Activated CD4-positive, alpha-beta T cell treated with anti-CD3 and anti-CD28 coated beads, Interleukin-2, amount 10 ng/mL, durations not matched to agents 24 days and 14 days (primary cell): ENCODE results near the gene LPCAT3. TPM values are rescaled to one million over a fixed set of nuclear protein-coding genes. Genes with fewer than 3 reads are reported as not detected.
"Not testable (repeated sequence)": the region's sequence is repeated elsewhere in the genome, so short reads cannot be mapped to it uniquely, and the experiment has no call there.

Experiments
- DNase-seq: peaks from one replicate; pipeline ENCODE4 v3.0.0; 2022
- H3K27ac Mint-ChIP-seq: one replicate; pipeline ENCODE4 v1.8.0; 2022; ENCODE audit warnings: mild to moderate bottlenecking, mixed read lengths
- H3K27me3 Mint-ChIP-seq: one replicate; pipeline ENCODE4 v1.8.0; 2022; ENCODE audit warnings: mixed read lengths
- H3K36me3 Mint-ChIP-seq: one replicate; pipeline ENCODE4 v1.8.0; 2022; ENCODE audit warnings: low read depth, mild to moderate bottlenecking, mixed read lengths
- H3K4me1 Mint-ChIP-seq: one replicate; pipeline ENCODE4 v1.8.0; 2021; ENCODE audit warnings: mixed read lengths
- H3K4me3 Mint-ChIP-seq: one replicate; pipeline ENCODE4 v1.8.0; 2022; ENCODE audit warnings: mild to moderate bottlenecking, moderate library complexity, mixed read lengths
- H3K9me3 Mint-ChIP-seq: one replicate; pipeline ENCODE4 v1.8.0; 2021; ENCODE audit warnings: mixed read lengths
- intact Hi-C: fragments of 100-400 bp; cut with micrococcal nuclease; formaldehyde crosslinking; loops from one replicate; pipeline ENCODE4 v1.15.1; 2023
- total RNA-seq: library from RNA; stranded (reverse); gene quantifications from 2 replicates; pipeline ENCODE4 v1.2.3, GENCODE V29; 2022

Gene LPCAT3
- total RNA-seq, 1 donor from 2014 or later: 29.2 TPM

GRCh38 chr12:7023114-7023513, 4.8 kb upstream of the LPCAT3 start:
- Mint-ChIP-seq H3K9me3 (no peaks in the 10 kb centered on the region), H3K27me3 (no peaks in the 10 kb centered on the region), H3K4me3 (no peak overlapping the region), H3K4me1 (peaks cover 6% of the 10 kb centered on the region), H3K27ac (no peak overlapping the region), H3K36me3 (no peaks in the 10 kb centered on the region)
- no peak for DNase-seq
- intact Hi-C loops: no loop called here

DNA sequence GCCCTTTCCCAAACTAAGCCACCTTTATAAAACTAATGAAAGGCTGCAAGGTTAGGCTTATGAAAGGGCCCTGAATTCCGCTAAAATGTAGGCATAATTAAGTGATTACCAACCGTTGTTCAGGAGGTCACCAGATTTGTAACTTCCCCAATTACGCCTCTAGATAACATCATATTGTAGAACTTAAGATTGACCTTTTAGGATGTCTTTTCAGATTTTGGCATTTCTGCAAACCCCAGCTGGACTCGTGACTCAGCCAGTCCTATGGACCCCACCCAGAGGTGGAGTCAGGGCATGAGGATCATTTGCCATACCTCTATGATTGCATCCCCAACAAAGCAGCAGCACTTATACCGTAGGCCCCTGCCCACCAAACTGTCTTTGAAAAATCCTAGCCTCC, 3.7 kb upstream of the LPCAT3 start:
- H3K36me3 Mint-ChIP-seq: no peaks in the 10 kb centered on the region
- H3K4me1 Mint-ChIP-seq: peaks cover 13% of the 10 kb centered on the region
- DNase-seq: no peak
- H3K4me3 Mint-ChIP-seq: no peak overlapping the region
- no peaks in the 10 kb centered on the region for H3K27me3 Mint-ChIP-seq
- intact Hi-C loops: no loop called here
- no peak overlapping the region for H3K27ac Mint-ChIP-seq
- H3K9me3 Mint-ChIP-seq: no peaks in the 10 kb centered on the region

DNA sequence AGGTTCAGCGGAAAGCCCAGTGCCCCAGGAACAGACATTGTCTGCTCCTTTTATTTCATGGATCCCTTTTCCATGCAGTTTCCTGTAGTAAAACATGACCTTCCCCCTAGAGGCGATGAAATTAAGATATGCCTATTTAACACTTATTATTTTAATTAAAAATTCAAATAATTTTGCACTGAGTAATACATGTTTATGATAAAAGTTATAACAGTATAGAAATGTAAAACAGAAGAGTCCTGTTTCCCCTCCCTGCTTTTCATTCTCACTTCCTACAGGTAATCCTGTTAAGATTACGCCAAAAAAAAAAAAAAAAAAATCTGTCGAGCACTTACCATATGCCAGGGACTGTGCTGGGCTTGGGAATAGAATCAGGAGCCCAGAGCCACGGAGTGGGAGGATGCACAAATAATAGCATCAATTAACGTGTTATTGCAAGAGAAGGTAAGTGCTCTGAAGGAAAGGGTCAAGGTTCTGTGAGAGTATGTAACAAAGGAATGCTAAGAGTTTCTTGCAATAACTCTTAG, 830 bp upstream of the LPCAT3 start:
- no peak for DNase-seq
- Mint-ChIP-seq H3K9me3 (no peaks in the 10 kb centered on the region), H3K4me3 (peak overlapping the region; percentile 90), H3K27ac (peak overlapping the region; percentile 91), H3K27me3 (no peaks in the 10 kb centered on the region), H3K36me3 (peaks cover 4% of the 10 kb centered on the region), H3K4me1 (peaks cover 22% of the 10 kb centered on the region)
- intact Hi-C loops: loop anchor here (1.0 to 5.0 kb wide), 4 partner anchors 73 to 168 kb away; partner anchors contain the start of genes C1R, PEX5 and SPSB2

GRCh38 chr12:7017870-7018349, 366 bp downstream of the LPCAT3 start:
- Mint-ChIP-seq H3K4me1 (peaks cover 32% of the 10 kb centered on the region), H3K4me3 (peak overlapping the region; percentile 90), H3K9me3 (no peaks in the 10 kb centered on the region), H3K27ac (peak overlapping the region; percentile 91), H3K36me3 (peaks cover 9% of the 10 kb centered on the region), H3K27me3 (no peaks in the 10 kb centered on the region)
- DNase-seq: no peak
- intact Hi-C loops: loop anchor here (1.0 to 5.0 kb wide), 7 partner anchors 48 to 169 kb away; partner anchors contain the start of genes C12orf57, CLSTN3, EMG1 and PEX5

DNA sequence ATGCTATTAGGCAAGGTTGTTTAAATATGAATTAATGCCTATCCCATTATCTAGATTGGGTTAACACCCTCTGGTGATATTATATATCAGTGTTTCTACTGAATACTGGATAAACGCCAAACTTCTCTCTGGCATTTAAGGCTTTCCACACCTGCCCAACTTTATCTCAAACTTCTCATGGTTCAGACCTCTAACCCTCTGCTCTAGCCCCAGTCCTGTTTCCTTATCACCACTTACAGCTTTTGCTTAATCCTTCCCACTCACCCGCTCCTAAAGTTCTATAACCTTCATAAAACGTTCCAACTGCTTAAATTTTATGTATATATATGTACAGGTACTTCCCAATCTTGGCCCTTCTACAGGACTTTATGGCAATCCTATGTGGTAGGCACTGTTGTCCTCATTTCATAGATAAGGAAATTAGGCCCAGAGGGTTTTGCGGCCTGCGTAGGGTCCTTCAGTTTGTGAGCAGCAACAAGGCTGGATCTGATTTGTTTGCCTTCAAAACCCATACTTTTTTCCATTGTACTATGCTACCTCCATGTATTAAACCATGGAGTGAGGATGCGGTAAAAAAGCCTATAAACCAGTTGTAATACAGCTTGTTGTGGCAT, 1.2 kb downstream of the LPCAT3 start:
- H3K4me3 Mint-ChIP-seq: peak overlapping the region; percentile 90
- intact Hi-C loops: loop anchor here (5.0 kb wide), 3 partner anchors 95 to 170 kb away; partner anchors contain the start of genes PEX5 and SPSB2
- no peak for DNase-seq
- H3K27me3 Mint-ChIP-seq: no peaks in the 10 kb centered on the region
- H3K27ac Mint-ChIP-seq: no peak overlapping the region
- peaks cover 14% of the 10 kb centered on the region for H3K36me3 Mint-ChIP-seq
- H3K4me1 Mint-ChIP-seq: peaks cover 32% of the 10 kb centered on the region
- no peaks in the 10 kb centered on the region for H3K9me3 Mint-ChIP-seq

DNA sequence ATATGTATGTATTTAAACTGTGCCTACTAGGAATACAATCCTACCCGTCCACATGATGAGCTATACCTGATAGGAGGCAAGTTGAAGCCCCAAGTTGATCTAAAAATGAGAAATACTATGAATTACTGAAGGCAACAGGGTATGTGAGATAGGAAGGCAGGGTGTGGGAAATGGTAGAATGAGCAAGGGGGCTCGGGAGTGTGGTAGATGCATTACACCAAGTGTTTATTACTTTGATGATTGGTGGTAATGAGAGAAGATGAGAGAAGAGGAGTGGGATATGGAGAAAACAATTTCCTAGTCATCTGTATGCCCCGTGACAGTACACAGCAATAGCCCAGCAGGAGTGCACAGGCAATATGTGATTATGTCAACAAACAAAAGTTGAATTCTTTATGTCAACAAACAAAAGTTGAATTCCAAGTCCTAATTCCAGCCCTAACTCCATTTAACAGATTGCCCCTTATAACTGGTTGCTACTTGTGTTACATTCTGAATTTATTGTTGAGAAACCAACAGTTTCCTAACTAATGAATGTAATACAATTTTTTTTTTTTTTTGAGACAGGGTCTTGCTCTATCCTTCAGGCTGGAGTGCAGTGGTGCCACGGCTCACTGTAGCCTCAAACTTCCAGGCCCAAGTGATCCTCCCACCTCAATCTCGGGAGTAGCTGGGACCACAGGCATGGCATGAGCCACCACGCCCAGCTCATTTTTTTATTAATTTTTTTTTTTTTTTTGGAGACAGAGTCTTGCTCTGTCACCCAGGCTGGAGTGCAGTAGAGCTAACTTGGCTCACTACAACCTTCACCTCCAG, 2.5 kb downstream of the LPCAT3 start:
- no peak overlapping the region for H3K4me3 Mint-ChIP-seq
- DNase-seq: no peak
- no peaks in the 10 kb centered on the region for H3K9me3 Mint-ChIP-seq
- H3K27ac Mint-ChIP-seq: no peak overlapping the region
- intact Hi-C loops: loop anchor here (5.0 kb wide), 3 partner anchors 93 to 172 kb away; partner anchors contain the start of genes PEX5 and SPSB2
- H3K36me3 Mint-ChIP-seq: peaks cover 14% of the 10 kb centered on the region
- H3K4me1 Mint-ChIP-seq: peaks cover 32% of the 10 kb centered on the region
- no peaks in the 10 kb centered on the region for H3K27me3 Mint-ChIP-seq

- DNase-seq: no peak
- Mint-ChIP-seq H3K36me3 (peaks cover 26% of the 10 kb centered on the region), H3K9me3 (no peaks in the 10 kb centered on the region), H3K27ac (no peak overlapping the region), H3K4me1 (peaks cover 31% of the 10 kb centered on the region), H3K27me3 (no peaks in the 10 kb centered on the region), H3K4me3 (no peak overlapping the region)
- intact Hi-C loops: no loop called here
These were observed 5.2 kb downstream of the LPCAT3 start for GRCh38 chr12:7013101-7013500.

GRCh38 chr12:7012024-7012607, 6.2 kb downstream of the LPCAT3 start:
- Mint-ChIP-seq H3K27me3 (no peaks in the 10 kb centered on the region), H3K27ac (no peak overlapping the region), H3K36me3 (peaks cover 32% of the 10 kb centered on the region), H3K4me1 (peaks cover 30% of the 10 kb centered on the region), H3K4me3 (no peak overlapping the region), H3K9me3 (no peaks in the 10 kb centered on the region)
- intact Hi-C loops: no loop called here
- no peak for DNase-seq

- DNase-seq, H3K9me3 Mint-ChIP-seq, H3K27me3 Mint-ChIP-seq, H3K4me3 Mint-ChIP-seq, intact Hi-C loops, H3K27ac Mint-ChIP-seq: not testable (repeated sequence)
- Mint-ChIP-seq H3K36me3 (peaks cover 34% of the 10 kb centered on the region), H3K4me1 (peaks cover 23% of the 10 kb centered on the region)
These were observed 6.9 kb downstream of the LPCAT3 start for GRCh38 chr12:7011398-7011797.

DNA sequence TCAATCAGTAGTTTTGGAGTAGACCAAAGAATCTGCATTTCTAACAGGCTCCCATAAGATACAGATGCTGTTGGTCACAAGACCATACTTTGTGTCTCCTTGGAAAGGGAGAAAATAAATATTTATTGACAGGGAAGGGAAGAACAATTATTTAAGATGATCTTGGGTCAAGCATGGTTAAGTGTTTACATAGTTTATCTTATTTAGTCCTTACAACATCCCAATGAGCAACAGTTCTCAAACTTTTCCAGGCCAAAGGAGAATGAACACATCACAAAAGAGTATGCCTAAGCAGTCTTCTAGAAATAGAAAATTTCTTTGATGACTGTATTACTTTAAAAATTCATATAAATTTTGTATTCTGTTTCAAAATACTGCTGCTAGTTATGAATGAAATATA, 8.8 kb downstream of the LPCAT3 start:
- no peak for DNase-seq
- intact Hi-C loops: no loop called here
- Mint-ChIP-seq H3K9me3 (no peaks in the 10 kb centered on the region), H3K4me1 (peaks cover 22% of the 10 kb centered on the region), H3K27me3 (no peaks in the 10 kb centered on the region), H3K27ac (no peak overlapping the region), H3K36me3 (peaks cover 37% of the 10 kb centered on the region), H3K4me3 (no peak overlapping the region)

- Mint-ChIP-seq H3K27ac (no peak overlapping the region), H3K9me3 (no peaks in the 10 kb centered on the region), H3K4me3 (no peak overlapping the region), H3K27me3 (no peaks in the 10 kb centered on the region), H3K4me1 (peaks cover 20% of the 10 kb centered on the region), H3K36me3 (peaks cover 42% of the 10 kb centered on the region)
- intact Hi-C loops: no loop called here
- DNase-seq: no peak
These were observed 9.4 kb downstream of the LPCAT3 start for GRCh38 chr12:7008864-7009263.

GRCh38 chr12:7006639-7007038, 11.6 kb downstream of the LPCAT3 start:
- H3K4me3 Mint-ChIP-seq: no peak overlapping the region
- DNase-seq: no peak
- H3K9me3 Mint-ChIP-seq: no peaks in the 10 kb centered on the region
- H3K4me1 Mint-ChIP-seq: peaks cover 14% of the 10 kb centered on the region
- peaks cover 37% of the 10 kb centered on the region for H3K36me3 Mint-ChIP-seq
- intact Hi-C loops: no loop called here
- no peaks in the 10 kb centered on the region for H3K27me3 Mint-ChIP-seq
- no peak overlapping the region for H3K27ac Mint-ChIP-seq

- intact Hi-C loops: no loop called here
- Mint-ChIP-seq H3K4me3 (no peak overlapping the region), H3K4me1 (peaks cover 14% of the 10 kb centered on the region)
These were observed 13.0 kb downstream of the LPCAT3 start for GRCh38 chr12:7005311-7005710.

DNA sequence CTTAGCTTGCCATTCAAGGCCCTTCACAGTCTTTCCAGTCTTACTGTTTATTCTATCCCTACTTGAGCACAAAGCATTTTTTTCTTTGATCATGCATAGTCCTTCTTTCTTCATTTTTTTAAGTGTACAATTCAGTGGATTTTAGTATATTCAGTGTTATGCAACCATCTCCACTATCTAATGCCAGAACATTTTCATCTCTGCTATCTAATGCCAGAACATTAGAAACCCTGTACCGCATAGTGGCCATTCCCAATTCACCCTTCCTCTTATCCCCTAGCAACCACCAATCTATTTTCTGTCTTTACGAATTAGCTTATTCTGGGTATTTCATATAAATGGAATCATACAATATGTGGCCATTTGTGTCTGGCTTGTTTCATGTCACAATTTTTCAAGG, 13.4 kb downstream of the LPCAT3 start:
- H3K4me1 Mint-ChIP-seq: peaks cover 14% of the 10 kb centered on the region
- H3K27ac Mint-ChIP-seq: no peak overlapping the region
- no peak overlapping the region for H3K4me3 Mint-ChIP-seq
- peaks cover 36% of the 10 kb centered on the region for H3K36me3 Mint-ChIP-seq
- DNase-seq: no peak
- no peaks in the 10 kb centered on the region for H3K27me3 Mint-ChIP-seq
- H3K9me3 Mint-ChIP-seq: no peaks in the 10 kb centered on the region
- intact Hi-C loops: no loop called here

More at GRCh38 chr12:7005311-7005710, 13.0 kb downstream of the LPCAT3 start:
- H3K36me3 Mint-ChIP-seq: peaks cover 39% of the 10 kb centered on the region
- H3K9me3 Mint-ChIP-seq: no peaks in the 10 kb centered on the region
- H3K27ac Mint-ChIP-seq: no peak overlapping the region
- DNase-seq: no peak
- no peaks in the 10 kb centered on the region for H3K27me3 Mint-ChIP-seq
